Putamen (tissue), 1 donor: ENCODE data around the gene MYO6.
"Not testable (repeated sequence)": the region's sequence is repeated elsewhere in the genome, so short reads cannot be mapped to it uniquely, and the experiment has no call there.

Source experiments
- DNase-seq: peaks from one replicate; pipeline ENCODE4 v3.0.0-alpha.2; 2016; ENCODE audit warnings: low spot score

MYO6 gene

GRCh38 chr6:75893058-75893775, 144.2 kb downstream of the MYO6 start:
- peak; percentile 77 for DNase-seq

- no peak for DNase-seq
Observed at GRCh38 chr6:75893776-75894152, 144.7 kb downstream of the MYO6 start.

GRCh38 chr6:75896526-75896925, 147.5 kb downstream of the MYO6 start:
- no peak for DNase-seq

- not testable (repeated sequence) for DNase-seq
Observed at GRCh38 chr6:75900216-75900615, 151.2 kb downstream of the MYO6 start.

GRCh38 chr6:75905129-75905528, 156.1 kb downstream of the MYO6 start:
- DNase-seq, result not testable (repeated sequence)

GRCh38 chr6:75906871-75907270, 157.8 kb downstream of the MYO6 start:
- no peak for DNase-seq

GRCh38 chr6:75907444-75907843, 158.4 kb downstream of the MYO6 start:
- no peak for DNase-seq

- no peak for DNase-seq
Observed at GRCh38 chr6:75913040-75913439, 164.0 kb downstream of the MYO6 start.

- no peak for DNase-seq
Observed at GRCh38 chr6:75922226-75922625, 173.2 kb downstream of the MYO6 start.

- no peak for DNase-seq
Observed at GRCh38 chr6:75926293-75927168, 177.5 kb downstream of the MYO6 start.

- DNase-seq, result no peak
Observed at GRCh38 chr6:75931011-75931680, 182.1 kb downstream of the MYO6 start.

GRCh38 chr6:75932067-75932466, 183.0 kb downstream of the MYO6 start:
- peak; percentile 15 for DNase-seq

- no peak for DNase-seq
Observed at GRCh38 chr6:75933387-75933975, 184.4 kb downstream of the MYO6 start.

- DNase-seq, result peak; percentile 78
Observed at GRCh38 chr6:75934643-75935472, 185.8 kb downstream of the MYO6 start.

- no peak for DNase-seq
Observed at GRCh38 chr6:75935473-75935793, 186.4 kb downstream of the MYO6 start.

- DNase-seq, result no peak
Observed at GRCh38 chr6:75936682-75937081, 187.6 kb downstream of the MYO6 start.

GRCh38 chr6:75937846-75938245, 188.8 kb downstream of the MYO6 start:
- DNase-seq, result no peak

GRCh38 chr6:75940564-75940963, 191.5 kb downstream of the MYO6 start:
- DNase-seq, result no peak

GRCh38 chr6:75941509-75941908, 192.5 kb downstream of the MYO6 start:
- no peak for DNase-seq

- DNase-seq, result no peak
Observed at GRCh38 chr6:75943381-75943780, 194.3 kb downstream of the MYO6 start.

GRCh38 chr6:75946146-75946831, 197.2 kb downstream of the MYO6 start:
- DNase-seq, result no peak
